Measurements from ENCODE around the gene PTPRN. TPM values are rescaled to one million over a fixed set of nuclear protein-coding genes. Genes with fewer than 3 reads are reported as not detected.

PTPRN gene
- total and polyA plus RNA-seq, 2 donors (not counting 3 experiments of a cell fraction or from before 2014, with no cell fraction given): not detected

GRCh38 chr2:219334076-219334475 lies 24.9 kb upstream of the PTPRN start:
- intact Hi-C loops (cut with micrococcal nuclease): no loop called here
- DNase-seq (ENCODE audit: low read depth, low spot score): no peak
- ChIA-PET CTCF (no interaction called here), POLR2A (no interaction called here)
- H3K9me3 ChIP-seq (replicated peaks; ENCODE audit: control insufficient read depth, insufficient read depth, low read length): no peaks in the 10 kb centered on the region
- no peak overlapping the region for H3K27ac ChIP-seq (ENCODE audit: insufficient read depth, low read depth, low read length)
- H3K4me2 ChIP-seq (ENCODE audit: insufficient read depth, low read length): no peak overlapping the region
- no peak for FAIRE-seq
- H3K9ac ChIP-seq (replicated peaks; ENCODE audit: extremely low read depth, insufficient read depth, low read length): no peak overlapping the region
- H3K9me1 ChIP-seq (replicated peaks; ENCODE audit: control insufficient read depth, extremely low read depth, insufficient read depth, low read length): no peaks in the 10 kb centered on the region
- dilution Hi-C loops (cut with MboI; ENCODE audit: extremely low pct_ligation_motif_present, low sequenced_read_pairs): no loop called here
- no peaks in the 10 kb centered on the region for H3K4me1 ChIP-seq (ENCODE audit: control insufficient read depth, extremely low read depth, insufficient read depth, low read length)
- H4K20me1 ChIP-seq (replicated peaks; ENCODE audit: control insufficient read depth, extremely low read depth, insufficient read depth, low read length): no peaks in the 10 kb centered on the region
- H3K4me3 ChIP-seq (replicated peaks in 1 of 3; ENCODE audit: insufficient read depth in 1 of 3, low read depth in 1 of 3, low read length in 3 of 3): no peak overlapping the region
- peaks cover 18 to 24% of the 10 kb centered on the region in 2 experiments for H3K27me3 ChIP-seq (ENCODE audit: control insufficient read depth in 2 of 2, insufficient read depth in 2 of 2, low read length in 2 of 2)
- H3K36me3 ChIP-seq (ENCODE audit: control insufficient read depth in 2 of 2, extremely low read depth in 1 of 2, insufficient read depth in 2 of 2, low read length in 2 of 2): no peaks in the 10 kb centered on the region
- H2AFZ ChIP-seq (ENCODE audit: low read depth, low read length): no peak overlapping the region
- TF ChIP-seq FOS (IDR thresholded peaks at IDR 0.05; ENCODE audit: borderline replicate concordance, insufficient read depth, low read length) (no peak), POLR2AphosphoS5 (IDR thresholded peaks at IDR 0.05; ENCODE audit: insufficient read depth, low read depth, low read length) (no peak), MYC (IDR thresholded peaks at IDR 0.05; ENCODE audit: low read depth, low read length) (no peak)
- BruUV-seq (replicated peaks): no TSS peak
- H3K79me2 ChIP-seq (ENCODE audit: control insufficient read depth, insufficient read depth, low read length): no peaks in the 10 kb centered on the region

GRCh38 chr2:219332542-219332941 lies 23.3 kb upstream of the PTPRN start, which contains the start of gene RESP18:
Gene RESP18 (minus strand): TSS chr2:219332744.
- CTCF ChIA-PET: interaction anchor here (0.8 kb wide), 1 partner anchor 20 kb away, joined by 3 read pairs; no protein-coding TSS in a partner anchor
- H3K27me3 ChIP-seq (ENCODE audit: control insufficient read depth in 2 of 2, insufficient read depth in 2 of 2, low read length in 2 of 2): peaks cover 18 to 25% of the 10 kb centered on the region in 2 experiments
- no peaks in the 10 kb centered on the region for H3K36me3 ChIP-seq (ENCODE audit: control insufficient read depth in 2 of 2, extremely low read depth in 1 of 2, insufficient read depth in 2 of 2, low read length in 2 of 2)
- no peak for FAIRE-seq
- dilution Hi-C loops (cut with MboI; ENCODE audit: extremely low pct_ligation_motif_present, low sequenced_read_pairs) (no loop called here), intact Hi-C loops (cut with micrococcal nuclease) (no loop called here)
- no peak within 1 kb of the TSS for H3K4me3 ChIP-seq (replicated peaks in 1 of 3; ENCODE audit: insufficient read depth in 1 of 3, low read depth in 1 of 3, low read length in 3 of 3)
- no TSS peak for BruUV-seq (replicated peaks)
- H3K27ac ChIP-seq (ENCODE audit: insufficient read depth, low read depth, low read length): no peak within 1 kb of the TSS
- no peaks in the 10 kb centered on the region for H3K79me2 ChIP-seq (ENCODE audit: control insufficient read depth, insufficient read depth, low read length)
- H3K9me1 ChIP-seq (replicated peaks; ENCODE audit: control insufficient read depth, extremely low read depth, insufficient read depth, low read length): no peaks in the 10 kb centered on the region
- H3K9ac ChIP-seq (replicated peaks; ENCODE audit: extremely low read depth, insufficient read depth, low read length): no peak within 1 kb of the TSS
- DNase-seq (ENCODE audit: low read depth, low spot score): no peak
- H3K9me3 ChIP-seq (replicated peaks; ENCODE audit: control insufficient read depth, insufficient read depth, low read length): no peaks in the 10 kb centered on the region
- H3K4me2 ChIP-seq (ENCODE audit: insufficient read depth, low read length): no peak within 1 kb of the TSS
- H2AFZ ChIP-seq (ENCODE audit: low read depth, low read length): no peak within 1 kb of the TSS
- H4K20me1 ChIP-seq (replicated peaks; ENCODE audit: control insufficient read depth, extremely low read depth, insufficient read depth, low read length): no peaks in the 10 kb centered on the region
- POLR2A ChIA-PET: no interaction called here
- TF ChIP-seq POLR2A (IDR thresholded peaks at IDR 0.05; ENCODE audit: low read depth, low read length) (no peak), FOS (IDR thresholded peaks at IDR 0.05; ENCODE audit: borderline replicate concordance, insufficient read depth, low read length) (no peak), MYC (IDR thresholded peaks at IDR 0.05; ENCODE audit: low read depth, low read length) (no peak), POLR2AphosphoS5 (IDR thresholded peaks at IDR 0.05; ENCODE audit: insufficient read depth, low read depth, low read length) (no peak), JUN (IDR thresholded peaks at IDR 0.05; ENCODE audit: borderline replicate concordance, insufficient read depth, insufficient read length, low read depth) (no peak), GATA2 (IDR thresholded peaks at IDR 0.05; ENCODE audit: insufficient read depth, insufficient read length, low read depth, low read length) (no peak), EZH2 (IDR thresholded peaks at IDR 0.05; ENCODE audit: borderline replicate concordance, low read depth, low read length, severe bottlenecking) (no peak), CTCF (IDR thresholded peaks at IDR 0.05; ENCODE audit: extremely low read depth in 1 of 2, insufficient read depth in 1 of 2, low read depth in 1 of 2, low read length in 2 of 2) (no peak)
- TF ChIP-seq, protein P1, sequence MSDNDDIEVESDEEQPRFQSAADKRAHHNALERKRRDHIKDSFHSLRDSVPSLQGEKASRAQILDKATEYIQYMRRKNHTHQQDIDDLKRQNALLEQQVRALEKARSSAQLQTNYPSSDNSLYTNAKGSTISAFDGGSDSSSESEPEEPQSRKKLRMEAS (IDR thresholded peaks at IDR 0.05; ENCODE audit: insufficient read depth, insufficient read length): no peak
- no peaks in the 10 kb centered on the region for H3K4me1 ChIP-seq (ENCODE audit: control insufficient read depth, extremely low read depth, insufficient read depth, low read length)

Data from endothelial cell of umbilical vein (primary cell).